GM21717 (cell line): ENCODE data around the gene MEGF8.
"Not testable (repeated sequence)": the region's sequence is repeated elsewhere in the genome, so short reads cannot be mapped to it uniquely, and the experiment has no call there.

ENCODE experiments used
- ATAC-seq: cut with Tn5 transposase; IDR thresholded peaks from one replicate; pipeline ENCODE4 v1.9.1; 2021; ENCODE audit warnings: mild to moderate bottlenecking, moderate library complexity; ENCODE audit not compliant: unreplicated experiment

The MEGF8 gene

DNA sequence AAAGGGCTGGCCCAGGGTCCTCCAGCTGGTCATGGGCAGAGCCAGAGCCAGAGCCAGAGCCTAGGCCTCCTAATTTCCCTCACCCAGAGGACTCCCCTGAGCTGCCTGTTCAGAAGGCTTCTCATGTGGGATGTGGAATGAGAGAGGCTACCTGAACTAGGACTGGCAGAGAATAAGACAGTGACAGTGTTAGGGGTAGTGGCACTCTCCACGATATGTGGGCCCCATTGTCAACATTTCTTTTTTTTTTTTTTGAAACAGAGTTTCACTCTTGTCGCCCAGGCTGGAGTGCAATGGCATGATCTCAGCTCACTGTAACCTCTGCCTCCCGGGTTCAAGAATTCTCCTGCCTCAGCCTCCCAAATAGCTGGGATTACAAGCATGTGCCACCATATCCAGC, 5.9 kb downstream of the MEGF8 start:
- not testable (repeated sequence) for ATAC-seq

DNA sequence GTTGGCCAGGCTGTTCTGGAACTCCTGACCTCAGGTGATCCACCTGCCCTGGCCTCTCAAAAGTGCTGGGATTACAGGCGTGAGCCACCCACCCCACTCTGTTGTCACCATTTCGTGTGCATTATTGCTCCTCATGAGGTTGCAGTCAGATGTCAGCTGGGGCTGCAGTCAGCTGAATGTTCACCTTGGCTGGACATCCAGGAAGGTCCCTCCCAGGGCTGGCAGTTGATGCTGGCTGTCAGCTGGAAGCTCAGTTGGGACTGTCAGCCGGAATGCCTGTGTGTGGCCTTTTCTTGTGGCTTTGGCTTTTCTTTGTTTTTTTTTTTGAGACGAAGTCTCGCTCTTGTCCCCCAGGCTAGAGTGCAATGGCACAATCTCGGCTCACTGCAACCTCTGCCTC, 6.6 kb downstream of the MEGF8 start:
- no peak for ATAC-seq

DNA sequence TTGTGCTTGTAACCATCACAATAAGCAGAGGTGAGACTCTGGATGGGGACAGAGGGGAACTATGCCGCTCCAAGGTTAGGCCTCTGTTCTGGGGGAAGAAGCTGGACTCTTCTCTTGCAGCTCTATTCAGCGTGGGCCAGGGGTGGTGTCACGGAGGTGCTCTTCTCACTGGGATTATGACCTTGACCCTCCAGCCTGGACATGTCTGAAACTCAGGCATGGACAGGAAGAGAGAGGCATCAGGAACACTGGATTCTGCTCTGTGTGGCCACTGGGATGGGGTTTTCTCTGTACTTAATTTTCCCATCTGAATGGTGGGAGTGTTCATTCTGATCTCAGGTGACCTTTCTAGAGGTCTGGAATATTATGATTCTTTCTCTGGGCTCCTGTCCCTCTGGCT, 7.6 kb downstream of the MEGF8 start:
- ATAC-seq = no peak

DNA sequence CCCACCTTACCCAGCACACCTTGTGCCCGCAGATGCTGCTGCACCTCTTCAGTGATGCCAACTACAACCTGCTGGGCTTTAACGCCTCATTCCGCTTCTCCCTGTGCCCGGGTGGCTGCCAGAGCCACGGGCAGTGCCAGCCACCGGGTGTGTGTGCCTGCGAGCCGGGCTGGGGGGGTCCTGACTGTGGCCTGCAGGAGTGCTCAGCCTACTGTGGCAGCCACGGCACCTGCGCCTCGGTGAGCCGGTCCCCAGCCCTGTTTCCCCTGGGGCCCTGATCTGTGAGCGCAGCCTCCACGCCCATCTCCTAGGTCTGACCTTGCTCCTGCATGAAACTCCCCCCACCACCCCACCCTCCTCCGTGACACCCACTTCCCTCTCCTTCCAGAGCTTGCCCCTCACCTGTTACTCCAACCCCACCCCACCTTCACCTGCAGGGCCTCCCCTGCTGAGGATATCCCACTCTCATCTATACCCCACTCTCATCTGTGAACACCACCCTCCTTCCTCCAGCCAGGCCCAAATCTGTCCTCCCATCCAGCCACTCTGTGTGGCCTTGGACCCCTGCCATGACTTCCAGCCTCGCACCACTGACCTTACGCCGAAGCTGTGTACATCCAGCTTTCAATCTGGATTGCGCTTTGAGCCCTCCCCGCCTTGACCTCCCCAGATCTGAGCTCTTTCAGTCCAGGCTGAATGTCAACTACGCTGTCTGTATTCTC, 8.7 kb downstream of the MEGF8 start:
- no peak for ATAC-seq

DNA sequence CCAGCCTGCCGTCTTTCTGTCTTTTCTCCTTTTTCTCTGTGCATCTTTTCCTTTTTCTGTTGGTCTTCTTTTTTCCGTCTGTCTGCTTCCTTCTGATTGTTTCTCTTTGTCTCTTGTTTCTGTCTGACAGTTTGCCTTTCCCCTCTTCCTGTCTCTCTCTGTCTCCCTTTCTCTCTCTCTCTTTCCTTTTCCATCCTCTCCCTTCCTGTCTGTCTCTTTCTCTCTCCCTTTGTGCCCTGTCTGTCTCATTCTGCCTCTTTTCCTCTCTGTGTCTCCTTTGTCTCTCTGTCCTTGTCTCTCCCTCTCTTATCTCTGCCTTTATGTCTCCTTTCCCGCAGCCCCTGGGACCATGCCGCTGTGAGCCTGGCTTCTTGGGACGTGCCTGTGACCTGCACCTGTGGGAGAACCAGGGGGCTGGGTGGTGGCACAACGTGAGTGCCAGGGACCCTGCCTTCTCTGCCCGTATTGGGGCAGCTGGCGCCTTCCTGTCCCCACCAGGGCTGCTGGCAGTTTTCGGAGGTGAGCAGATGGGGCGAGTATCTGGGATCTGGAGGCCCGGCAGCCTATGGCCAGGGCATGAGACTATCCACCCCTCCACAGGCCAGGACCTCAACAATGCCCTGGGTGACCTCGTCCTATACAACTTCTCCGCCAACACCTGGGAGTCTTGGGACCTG, 9.4 kb downstream of the MEGF8 start:
- no peak for ATAC-seq

DNA sequence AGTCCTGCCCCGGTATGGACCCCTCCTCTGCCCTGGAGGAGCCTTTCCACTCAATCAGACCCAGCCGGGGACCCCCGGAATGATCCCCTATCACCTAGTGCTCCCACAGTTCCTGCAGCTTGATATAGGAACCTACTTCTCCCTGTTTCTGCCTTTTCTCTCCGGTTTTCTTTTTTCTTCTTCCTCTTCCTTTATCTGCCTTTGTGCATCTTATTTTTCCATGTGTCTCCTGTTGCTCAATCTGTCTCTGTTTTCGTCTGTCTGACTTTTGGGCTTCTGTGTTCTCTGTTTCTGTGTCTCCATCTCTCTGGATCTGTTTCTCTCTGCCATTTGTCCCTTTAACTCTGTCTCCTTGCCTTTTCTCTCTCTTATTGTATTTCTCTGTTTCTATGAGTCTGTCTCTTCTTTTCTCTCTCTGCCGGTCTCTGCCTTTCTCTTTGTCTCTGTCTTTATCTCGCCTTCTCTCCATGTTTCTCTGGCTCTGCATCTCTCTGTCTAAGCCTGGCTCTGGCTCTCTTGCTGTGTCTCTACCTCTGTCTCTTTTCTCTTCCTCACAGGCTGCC, 10.0 kb downstream of the MEGF8 start:
- no peak for ATAC-seq

DNA sequence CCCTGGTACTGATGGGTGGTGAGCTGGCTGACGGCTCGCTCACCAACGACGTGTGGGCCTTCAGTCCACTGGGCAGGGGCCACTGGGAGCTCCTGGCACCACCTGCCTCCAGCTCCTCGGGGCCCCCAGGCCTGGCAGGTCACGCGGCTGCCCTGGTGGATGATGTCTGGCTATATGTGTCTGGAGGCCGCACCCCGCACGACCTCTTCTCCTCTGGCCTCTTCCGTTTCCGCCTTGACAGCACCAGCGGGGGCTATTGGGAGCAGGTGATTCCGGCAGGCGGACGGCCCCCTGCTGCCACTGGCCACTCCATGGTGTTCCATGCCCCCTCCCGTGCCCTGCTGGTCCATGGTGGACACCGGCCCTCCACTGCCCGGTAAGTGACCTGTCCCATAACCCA, 10.5 kb downstream of the MEGF8 start:
- no peak for ATAC-seq

DNA sequence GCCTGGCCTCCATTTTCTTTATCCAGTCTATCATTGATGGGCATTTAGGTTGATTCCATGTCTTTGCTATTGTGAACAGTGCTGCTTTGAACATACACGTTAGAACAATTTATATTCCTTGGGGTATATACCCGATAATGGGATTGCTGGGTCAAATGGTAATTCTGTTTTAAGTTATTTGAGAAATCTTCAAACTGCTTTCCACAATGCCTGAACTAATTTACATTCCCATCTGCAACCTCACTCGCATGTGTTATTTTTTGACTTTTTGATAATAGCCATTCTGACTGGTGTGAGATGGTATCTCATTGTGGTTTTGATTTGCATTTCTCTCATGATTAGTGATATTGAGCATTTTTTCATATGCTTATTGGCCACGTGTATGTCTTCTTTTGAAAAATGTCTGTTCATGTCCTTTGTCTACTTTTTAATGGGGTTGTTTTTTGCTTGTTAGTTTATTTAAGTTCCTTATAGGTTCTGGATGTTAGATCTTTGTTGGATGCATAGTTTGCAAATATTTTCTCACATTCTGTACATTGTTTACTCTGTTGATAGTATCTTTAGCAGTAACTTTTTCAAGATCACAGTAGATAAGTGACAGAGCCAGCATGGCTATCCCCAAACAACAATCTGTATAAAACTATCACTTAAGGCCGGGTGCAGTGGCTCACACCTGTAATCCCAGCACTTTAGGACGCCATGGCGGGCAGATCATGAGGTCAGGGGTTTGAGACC, 13.9 kb downstream of the MEGF8 start:
- ATAC-seq = not testable (repeated sequence)

DNA sequence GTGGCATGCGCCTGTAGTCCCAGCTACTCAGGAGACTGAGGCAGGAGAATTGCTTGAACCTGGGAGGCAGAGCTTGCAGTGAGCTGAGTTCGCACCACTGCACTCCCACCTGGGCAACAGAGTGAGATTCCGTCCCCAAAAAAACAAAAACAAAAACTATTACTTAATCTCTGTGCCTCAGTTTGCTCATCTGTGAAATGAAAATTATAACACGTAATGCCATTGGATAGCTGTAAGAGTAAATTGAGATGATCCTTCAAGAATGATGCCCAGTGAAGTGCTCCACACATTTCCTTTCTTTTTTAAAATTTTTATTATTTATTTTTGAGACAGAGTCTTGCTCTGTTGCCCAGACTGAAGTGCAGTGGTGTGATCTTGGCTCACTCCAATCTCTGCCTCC, 14.5 kb downstream of the MEGF8 start:
- not testable (repeated sequence) for ATAC-seq

DNA sequence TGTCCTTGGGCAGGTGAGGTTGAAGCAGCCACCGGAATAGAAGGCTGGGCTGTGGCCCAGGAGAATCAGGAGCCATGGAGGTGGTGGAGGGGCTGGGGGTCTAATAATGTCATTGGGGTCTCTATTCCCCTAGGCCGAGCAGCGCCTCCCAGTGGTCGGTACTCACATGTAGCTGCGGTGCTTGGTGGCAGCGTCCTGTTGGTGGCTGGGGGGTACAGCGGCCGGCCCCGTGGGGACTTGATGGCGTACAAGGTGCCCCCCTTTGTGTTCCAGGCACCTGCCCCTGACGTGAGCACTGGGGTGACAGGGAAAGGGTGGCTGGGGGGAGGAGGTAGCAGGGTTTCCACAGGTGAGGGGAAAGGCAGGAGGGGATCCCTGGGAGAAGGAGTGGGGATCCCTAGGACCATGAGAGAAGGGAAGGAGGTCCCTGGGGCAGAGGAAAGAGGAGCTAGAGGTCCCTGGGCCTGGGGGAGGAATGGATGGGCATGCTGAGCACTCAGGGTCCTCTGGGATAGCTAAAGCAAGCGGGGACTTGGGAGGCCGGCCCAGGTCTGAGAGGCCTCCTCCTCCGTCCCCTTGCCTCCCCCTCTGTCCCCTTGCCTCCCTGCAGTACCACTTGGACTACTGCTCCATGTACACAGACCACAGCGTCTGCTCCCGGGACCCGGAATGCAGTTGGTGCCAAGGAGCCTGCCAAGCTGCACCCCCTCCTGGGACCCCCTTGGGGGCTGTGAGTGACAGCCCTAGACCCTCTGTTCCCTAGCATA, 18.1 kb downstream of the MEGF8 start:
- no peak for ATAC-seq

DNA sequence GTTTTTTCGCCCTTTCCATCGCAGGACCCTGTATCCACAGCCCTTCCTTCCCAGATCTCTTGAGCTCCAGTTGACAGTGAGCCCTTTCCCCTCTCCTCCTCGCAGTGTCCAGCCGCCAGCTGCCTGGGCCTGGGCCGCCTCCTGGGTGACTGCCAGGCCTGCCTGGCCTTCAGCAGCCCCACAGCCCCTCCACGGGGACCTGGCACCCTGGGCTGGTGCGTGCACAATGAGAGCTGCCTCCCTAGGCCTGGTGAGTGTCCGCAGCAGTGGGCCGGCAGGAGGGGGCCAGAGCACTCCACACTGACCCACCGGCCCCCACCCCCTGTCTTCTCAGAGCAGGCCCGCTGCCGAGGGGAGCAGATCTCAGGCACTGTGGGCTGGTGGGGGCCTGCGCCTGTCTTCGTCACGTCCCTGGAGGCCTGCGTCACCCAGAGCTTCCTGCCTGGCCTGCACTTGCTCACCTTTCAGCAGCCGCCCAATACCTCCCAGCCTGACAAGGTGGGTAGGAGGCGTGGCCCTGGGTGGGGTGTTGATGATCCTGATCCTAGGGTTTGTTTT, 19.0 kb downstream of the MEGF8 start:
- ATAC-seq = no peak

DNA sequence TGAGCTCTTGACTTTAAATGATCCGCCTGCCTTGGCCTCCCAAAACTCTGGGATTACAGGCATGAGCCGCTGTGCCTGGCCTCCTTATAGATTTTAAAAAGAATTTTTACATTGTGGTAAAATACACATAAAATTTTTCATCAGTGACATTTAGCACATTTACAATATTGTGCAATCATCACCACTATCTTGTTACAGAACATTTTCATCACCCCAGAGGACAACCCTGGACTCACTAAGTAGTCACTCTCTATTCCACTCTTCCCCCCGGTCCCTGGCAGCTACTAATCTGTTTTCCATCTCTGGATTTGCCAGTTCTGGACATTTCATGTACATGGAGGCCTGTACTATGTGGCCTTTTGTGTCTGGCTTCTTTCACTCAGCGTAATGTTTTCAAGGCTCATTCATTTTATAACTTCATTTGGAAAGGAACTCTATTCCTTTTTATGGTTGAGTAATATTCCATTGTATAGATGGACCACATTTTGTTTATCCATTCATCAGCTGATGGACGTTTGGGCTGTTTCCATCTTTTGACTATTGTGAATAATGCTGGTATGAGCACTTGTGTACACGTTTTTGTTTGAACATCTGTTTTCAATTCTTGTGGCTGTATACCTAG, 19.9 kb downstream of the MEGF8 start:
- ATAC-seq = no peak

DNA sequence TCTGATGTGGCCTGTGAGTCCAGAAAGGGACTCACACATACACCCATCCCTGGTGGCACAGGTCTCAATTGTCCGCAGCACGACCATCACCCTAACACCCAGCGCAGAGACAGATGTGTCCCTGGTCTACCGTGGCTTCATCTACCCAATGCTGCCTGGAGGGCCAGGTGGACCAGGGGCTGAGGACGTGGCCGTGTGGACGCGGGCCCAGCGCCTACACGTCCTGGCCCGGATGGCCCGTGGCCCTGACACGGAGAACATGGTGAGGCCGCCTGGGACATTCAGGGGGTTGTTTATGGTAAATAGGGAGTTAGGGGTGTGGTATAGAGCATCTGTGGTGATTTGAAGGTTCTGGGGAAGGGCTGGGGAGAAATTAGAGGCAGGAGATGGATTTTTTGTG, 22.8 kb downstream of the MEGF8 start:
- no peak for ATAC-seq

DNA sequence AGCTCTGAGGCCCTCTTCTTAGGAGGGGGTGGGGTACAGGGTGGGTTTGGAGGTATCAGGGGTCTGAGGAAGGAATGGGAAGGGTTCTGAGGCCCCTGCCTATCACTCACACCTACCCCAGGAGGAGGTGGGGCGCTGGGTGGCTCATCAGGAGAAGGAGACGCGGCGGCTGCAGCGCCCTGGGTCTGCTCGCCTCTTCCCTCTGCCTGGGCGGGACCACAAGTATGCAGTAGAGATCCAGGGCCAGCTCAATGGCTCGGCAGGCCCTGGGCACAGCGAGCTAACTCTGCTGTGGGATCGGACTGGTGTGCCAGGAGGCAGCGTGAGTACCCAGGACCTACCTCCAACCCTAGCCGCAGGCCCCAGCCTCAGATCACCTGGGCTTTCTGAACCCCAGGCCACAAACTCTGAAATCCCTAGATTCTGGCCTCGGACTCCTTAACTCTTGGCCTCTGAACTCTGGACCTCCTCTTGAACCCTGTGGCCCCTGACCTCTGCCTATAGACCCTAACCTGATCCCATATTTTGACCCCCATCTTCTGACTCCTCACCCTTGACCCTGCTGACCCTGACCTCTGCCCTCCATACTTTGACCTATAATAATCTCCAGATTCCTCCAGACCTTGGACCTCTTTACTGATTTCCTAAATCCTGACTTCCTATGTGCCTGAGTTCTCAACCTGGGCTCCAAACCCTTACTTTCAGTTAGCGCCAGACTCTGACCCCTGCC, 24.1 kb downstream of the MEGF8 start:
- no peak for ATAC-seq

DNA sequence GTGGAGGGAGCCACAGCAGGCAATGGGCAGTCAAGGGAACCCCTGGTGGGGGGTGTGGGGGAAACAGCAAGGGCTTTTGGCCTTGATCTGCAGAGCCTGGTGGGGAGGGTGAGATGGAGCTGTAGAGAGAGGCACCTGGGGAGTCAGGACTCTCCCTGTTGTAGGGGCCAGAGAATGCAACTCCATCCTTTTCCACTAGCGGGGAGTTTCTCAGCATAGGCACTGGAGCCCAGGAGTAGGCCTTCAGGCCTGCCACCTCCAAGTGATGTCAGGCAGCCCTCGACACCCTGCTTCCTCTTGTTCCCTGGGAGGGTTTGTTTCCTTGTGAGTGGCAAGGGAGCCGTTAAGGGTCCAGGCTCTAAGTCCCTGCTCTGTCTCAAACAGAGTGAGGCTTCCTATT, 25.0 kb downstream of the MEGF8 start:
- ATAC-seq = no peak

DNA sequence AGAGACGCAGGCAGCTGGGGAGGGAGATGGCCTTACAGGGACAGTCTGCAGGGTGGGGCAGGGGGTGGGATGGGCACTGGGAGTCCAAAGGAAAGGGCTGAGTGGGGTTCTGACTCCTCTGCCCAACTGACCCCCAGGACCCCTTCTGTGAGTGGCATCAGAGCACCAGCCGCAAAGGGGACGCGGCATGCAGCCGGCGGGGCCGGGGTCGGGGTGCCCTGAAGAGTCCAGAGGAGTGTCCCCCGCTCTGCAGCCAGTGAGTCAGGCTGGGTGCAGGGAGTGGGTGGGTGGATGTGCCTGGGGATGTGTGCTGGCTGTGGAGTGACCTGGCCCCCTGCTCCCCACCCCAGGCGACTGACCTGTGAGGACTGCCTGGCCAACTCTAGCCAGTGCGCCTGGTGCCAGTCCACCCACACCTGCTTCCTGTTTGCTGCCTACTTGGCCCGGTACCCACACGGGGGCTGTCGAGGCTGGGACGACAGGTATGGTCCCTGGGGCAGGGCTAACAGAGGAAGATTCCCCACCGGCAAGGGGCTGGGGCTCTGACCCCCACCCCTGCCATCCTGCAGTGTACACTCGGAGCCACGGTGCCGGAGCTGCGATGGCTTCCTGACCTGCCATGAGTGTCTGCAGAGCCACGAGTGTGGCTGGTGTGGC, 25.8 kb downstream of the MEGF8 start:
- no peak for ATAC-seq

DNA sequence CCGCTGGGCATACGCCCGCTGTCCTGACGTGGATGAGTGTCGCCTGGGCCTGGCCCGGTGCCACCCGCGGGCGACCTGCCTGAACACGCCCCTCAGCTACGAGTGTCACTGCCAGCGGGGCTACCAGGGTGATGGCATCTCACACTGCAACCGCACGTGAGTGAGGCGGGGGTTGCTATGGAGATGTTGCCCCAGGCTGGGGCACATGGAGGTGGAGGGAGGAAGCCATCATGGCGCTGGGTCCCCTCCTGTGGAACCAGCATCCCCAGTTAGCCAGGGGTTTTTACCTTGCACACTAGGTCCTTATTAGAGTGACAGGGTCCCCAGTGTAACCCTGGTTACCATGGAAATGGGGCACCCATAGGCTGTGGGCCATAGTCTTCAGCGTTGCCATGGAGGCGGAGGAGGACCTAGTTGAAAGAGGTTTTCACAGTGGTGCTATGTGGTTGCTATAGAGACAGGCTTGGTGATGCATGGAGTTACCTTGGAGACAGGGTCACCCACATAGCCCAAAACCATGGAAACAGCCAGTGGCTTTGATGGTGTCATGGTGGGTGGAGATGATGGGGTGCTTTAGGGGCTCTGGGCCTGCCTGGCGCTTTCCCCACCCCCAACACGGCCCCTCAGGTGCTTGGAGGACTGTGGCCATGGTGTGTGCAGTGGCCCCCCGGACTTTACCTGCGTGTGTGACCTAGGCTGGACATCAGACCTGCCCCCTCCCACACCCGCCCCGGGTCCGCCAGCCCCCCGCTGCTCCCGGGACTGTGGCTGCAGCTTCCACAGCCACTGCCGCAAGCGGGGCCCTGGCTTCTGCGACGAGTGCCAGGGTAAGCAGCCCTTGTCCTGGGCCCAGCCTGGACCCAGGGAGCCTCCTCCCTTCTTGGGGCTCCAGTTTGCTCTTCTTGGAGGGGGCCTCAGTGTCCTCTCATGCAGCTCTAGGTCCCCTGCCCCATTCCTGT, 27.1 kb downstream of the MEGF8 start:
- no peak for ATAC-seq
